WTC11 (cell line): ENCODE data around the gene ZNF277. TPM values are rescaled to one million over a fixed set of nuclear protein-coding genes. Genes with fewer than 3 reads are reported as not detected.

ENCODE experiments used
- ATAC-seq: fragments of 200-7000 bp; cut with Tn5 transposase; 2 replicates; pipeline ENCODE4 v1.10.0; 2021; ENCODE audit warnings: mild to moderate bottlenecking, moderate library complexity
- CTCF ChIA-PET: fragments of 300-600 bp; sonication (Branson Sonifier 250); formaldehyde crosslinking; loops from one replicate; lab custom pipeline; 2021; ENCODE audit warnings: antibody characterized with exemption; lab: Charles Lee
- POLR2A ChIA-PET: fragments of 350-600 bp; sonication (Branson Sonifier 250); formaldehyde crosslinking; loops from one replicate; lab custom pipeline; 2021; ENCODE audit warnings: antibody characterized with exemption; lab: Charles Lee
- DNase-seq: peaks from one replicate; pipeline ENCODE4 v3.0.0; 2021; ENCODE audit warnings: low spot score
- H3K27ac Mint-ChIP-seq: 2 replicates; pipeline ENCODE4 v1.8.0; 2021; ENCODE audit warnings: mixed read lengths
- H3K27me3 Mint-ChIP-seq: 2 replicates; pipeline ENCODE4 v1.8.0; 2021; ENCODE audit warnings: low read depth, mild to moderate bottlenecking, moderate library complexity, mixed read lengths
- H3K36me3 Mint-ChIP-seq: 2 replicates; pipeline ENCODE4 v1.8.0; 2021; ENCODE audit warnings: mixed read lengths
- H3K4me1 Mint-ChIP-seq: 2 replicates; pipeline ENCODE4 v1.8.0; 2022; ENCODE audit warnings: mixed read lengths
- H3K4me3 Mint-ChIP-seq: 2 replicates; pipeline ENCODE4 v1.8.0; 2021; ENCODE audit warnings: mild to moderate bottlenecking, moderate library complexity, mixed read lengths
- H3K9me3 Mint-ChIP-seq: 2 replicates; pipeline ENCODE4 v1.8.0; 2021; ENCODE audit warnings: mixed read lengths
- ARID4B ChIP-seq: sonication (generic); formaldehyde crosslinking; IDR thresholded peaks from 2 replicates; pipeline ENCODE4 v1.8.0; 2023; ENCODE audit warnings: missing genetic modification reagents, mild to moderate bottlenecking, borderline replicate concordance
- ATF6 ChIP-seq: sonication (generic); formaldehyde crosslinking; IDR thresholded peaks from 2 replicates; pipeline ENCODE4 v1.8.1; 2023; ENCODE audit warnings: mild to moderate bottlenecking, missing genetic modification reagents
- CBFB ChIP-seq: sonication (generic); formaldehyde crosslinking; IDR thresholded peaks from 2 replicates; pipeline ENCODE4 v1.8.1; 2022; ENCODE audit warnings: mild to moderate bottlenecking, low read depth, missing genetic modification reagents
- ETV6 ChIP-seq: sonication (generic); formaldehyde crosslinking; IDR thresholded peaks from 2 replicates; pipeline ENCODE4 v1.8.1; 2022; ENCODE audit warnings: mild to moderate bottlenecking, missing genetic modification reagents
- HMGA2 ChIP-seq: fragments of 250-450 bp; sonication (Bioruptor Pico); IDR thresholded peaks from 2 replicates; pipeline ENCODE4 v1.4.0; 2021; ENCODE audit warnings: mild to moderate bottlenecking, moderate library complexity
- IRF2 ChIP-seq: sonication (generic); formaldehyde crosslinking; IDR thresholded peaks from 2 replicates; pipeline ENCODE4 v1.8.0; 2022; ENCODE audit warnings: low read depth, missing genetic modification reagents, borderline replicate concordance
- NFATC4 ChIP-seq: fragments of 250-450 bp; sonication (Bioruptor Pico); IDR thresholded peaks from 2 replicates; pipeline ENCODE4 v1.9.0; 2021; ENCODE audit warnings: mild to moderate bottlenecking
- NR2C2 ChIP-seq: sonication (generic); formaldehyde crosslinking; IDR thresholded peaks from 2 replicates; pipeline ENCODE4 v1.8.0; 2022; ENCODE audit warnings: mild to moderate bottlenecking, missing genetic modification reagents
- SP1 ChIP-seq: sonication (generic); formaldehyde crosslinking; conservative IDR thresholded peaks from 2 replicates; pipeline ENCODE4 v1.8.1; 2022; ENCODE audit warnings: missing genetic modification reagents
- TEAD1 ChIP-seq: sonication (generic); formaldehyde crosslinking; IDR thresholded peaks from 2 replicates; pipeline ENCODE4 v1.8.0; 2022; ENCODE audit warnings: mild to moderate bottlenecking, missing genetic modification reagents
- TEAD4 ChIP-seq: sonication (generic); formaldehyde crosslinking; IDR thresholded peaks from 2 replicates; pipeline ENCODE4 v1.8.0; 2022; ENCODE audit warnings: mild to moderate bottlenecking, missing genetic modification reagents
- ZNF138 ChIP-seq: sonication (generic); formaldehyde crosslinking; conservative IDR thresholded peaks from 2 replicates; pipeline ENCODE4 v1.8.1; 2022; ENCODE audit warnings: mild to moderate bottlenecking, moderate library complexity, missing genetic modification reagents
- ZNF232 ChIP-seq: sonication (generic); formaldehyde crosslinking; IDR thresholded peaks from 2 replicates; pipeline ENCODE4 v1.8.0; 2022; ENCODE audit warnings: mild to moderate bottlenecking, missing genetic modification reagents
- ZNF263 ChIP-seq: sonication (generic); formaldehyde crosslinking; IDR thresholded peaks from 2 replicates; pipeline ENCODE4 v1.8.1; 2022; ENCODE audit warnings: low read depth, mild to moderate bottlenecking, moderate library complexity, missing genetic modification reagents
- ZNF416 ChIP-seq: fragments of 250-450 bp; sonication (Bioruptor Pico); IDR thresholded peaks from 2 replicates; pipeline ENCODE4 v1.9.0; 2021; ENCODE audit warnings: mild to moderate bottlenecking, inconsistent platforms
- ZNF423 ChIP-seq: fragments of 250-450 bp; sonication (Bioruptor Pico); IDR thresholded peaks from 2 replicates; pipeline ENCODE4 v2.1.2; 2022; ENCODE audit warnings: mild to moderate bottlenecking, moderate library complexity
- ZSCAN18 ChIP-seq: fragments of 250-450 bp; sonication (Bioruptor Pico); IDR thresholded peaks from 2 replicates; pipeline ENCODE4 v2.1.2; 2022; ENCODE audit warnings: mild to moderate bottlenecking, moderate library complexity
- total RNA-seq: library from RNA; stranded (reverse); gene quantifications from 3 replicates; pipeline ENCODE4 v1.2.3, GENCODE V29; 2021
- TF ChIP-seq, protein P1 (sequence below): fragments of 250-450 bp; sonication (Bioruptor Pico); IDR thresholded peaks from 2 replicates; pipeline ENCODE4 v1.9.0; 2021; ENCODE audit warnings: mild to moderate bottlenecking, borderline replicate concordance
- TF ChIP-seq, protein P2 (sequence below): sonication (generic); formaldehyde crosslinking; IDR thresholded peaks from 2 replicates; pipeline ENCODE4 v1.8.1; 2023; ENCODE audit warnings: mild to moderate bottlenecking, missing genetic modification reagents, moderate library complexity
- TF ChIP-seq, protein P3 (sequence below): sonication (generic); formaldehyde crosslinking; IDR thresholded peaks from 2 replicates; pipeline ENCODE4 v1.8.0; 2022; ENCODE audit warnings: mild to moderate bottlenecking, missing genetic modification reagents

The ZNF277 gene
- total RNA-seq, 1 experiment from 2014 or later, result 22.5 TPM

GRCh38 chr7:112334366-112334765 is 127.9 kb downstream of the ZNF277 start (continued):
- TF ChIP-seq ZNF138 (CRISPR knock-in tag), result no peak

DNA sequence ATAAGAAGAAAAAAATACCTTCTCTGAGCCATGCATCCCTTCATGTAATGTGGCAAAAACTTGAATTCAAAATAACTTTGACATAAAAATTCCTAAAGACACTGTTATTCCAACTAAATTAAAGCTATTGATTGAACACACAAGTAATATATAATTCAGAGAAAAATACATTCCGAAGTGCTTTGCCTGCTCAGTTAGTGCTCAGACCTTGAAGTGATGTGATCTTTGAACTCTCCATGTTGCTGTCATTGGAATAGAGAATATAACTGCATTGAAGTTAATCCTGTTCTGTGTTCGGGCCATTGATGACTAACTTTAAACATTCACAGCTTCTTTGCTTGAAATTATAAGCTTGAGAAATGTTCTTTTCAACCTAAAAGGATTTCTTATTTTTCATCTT is 129.8 kb downstream of the ZNF277 start:
- Mint-ChIP-seq H3K9me3 (no peaks in the 10 kb centered on the region), H3K36me3 (peaks cover 11% of the 10 kb centered on the region; the same call in 1 of the 2 replicates), H3K27me3 (no peaks in the 10 kb centered on the region), H3K4me1 (peaks cover 27% of the 10 kb centered on the region), H3K4me3 (no peak overlapping the region), H3K27ac (no peak overlapping the region)
- ChIA-PET POLR2A (interaction anchor here (1.2 kb wide), 1 partner anchor 130 kb away, joined by 3 read pairs; the partner anchor contains the start of genes DOCK4 and ZNF277), CTCF (no interaction called here)
- DNase-seq (no peak), ATAC-seq (no peak)
- TF ChIP-seq IRF2 (CRISPR knock-in tag) (no peak), TEAD4 (CRISPR knock-in tag) (no peak), ZNF138 (CRISPR knock-in tag) (no peak)

DNA sequence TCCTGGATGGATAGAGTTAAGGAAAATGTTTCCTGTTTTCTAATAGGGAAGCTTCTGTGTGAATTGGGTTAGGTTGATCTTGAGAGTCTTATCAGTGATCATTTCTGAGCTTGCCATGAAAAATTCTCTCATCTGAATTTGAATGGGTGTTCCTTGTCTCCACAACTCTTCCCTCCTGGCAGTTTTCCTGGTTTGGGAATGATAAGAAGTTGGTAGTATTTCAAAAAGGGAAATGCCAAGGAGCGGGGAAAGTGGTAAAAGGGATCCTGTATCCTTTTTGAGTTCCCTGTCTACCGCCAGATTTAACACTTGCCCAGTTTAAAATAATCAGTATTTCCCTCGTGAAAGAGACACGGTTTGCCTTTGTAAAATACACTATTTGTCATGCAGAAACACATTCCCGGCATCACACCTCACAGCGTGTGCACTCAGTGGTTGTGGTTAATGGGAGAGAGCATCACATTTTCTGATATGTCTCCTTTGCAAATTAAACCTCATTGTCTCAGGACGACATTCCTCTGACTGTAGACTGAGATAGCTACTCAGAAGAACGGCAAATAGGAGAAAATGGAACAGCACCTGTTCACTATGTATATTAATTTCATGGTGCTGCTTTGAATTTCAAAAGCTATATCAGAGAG is 130.6 kb downstream of the ZNF277 start:
- peaks cover 20% of the 10 kb centered on the region for H3K4me1 Mint-ChIP-seq
- peaks cover 12% of the 10 kb centered on the region for H3K36me3 Mint-ChIP-seq
- DNase-seq (no peak), ATAC-seq (peak; percentile 58)
- H3K27me3 Mint-ChIP-seq, result no peaks in the 10 kb centered on the region
- H3K9me3 Mint-ChIP-seq, result no peaks in the 10 kb centered on the region
- peak overlapping the region; percentile 14; the same call in 1 of the 2 replicates for H3K27ac Mint-ChIP-seq
- CTCF ChIA-PET, result no interaction called here
- TF ChIP-seq ARID4B (CRISPR knock-in tag), result no peak
- no peak for TF ChIP-seq ZNF263 (CRISPR knock-in tag)
- no peak for TF ChIP-seq ETV6 (CRISPR knock-in tag)
- no peak for TF ChIP-seq TEAD1
- TF ChIP-seq ZNF423 (CRISPR knock-in tag), result no peak
- no peak for TF ChIP-seq ZSCAN18 (CRISPR knock-in tag)
- TF ChIP-seq, protein P1, sequence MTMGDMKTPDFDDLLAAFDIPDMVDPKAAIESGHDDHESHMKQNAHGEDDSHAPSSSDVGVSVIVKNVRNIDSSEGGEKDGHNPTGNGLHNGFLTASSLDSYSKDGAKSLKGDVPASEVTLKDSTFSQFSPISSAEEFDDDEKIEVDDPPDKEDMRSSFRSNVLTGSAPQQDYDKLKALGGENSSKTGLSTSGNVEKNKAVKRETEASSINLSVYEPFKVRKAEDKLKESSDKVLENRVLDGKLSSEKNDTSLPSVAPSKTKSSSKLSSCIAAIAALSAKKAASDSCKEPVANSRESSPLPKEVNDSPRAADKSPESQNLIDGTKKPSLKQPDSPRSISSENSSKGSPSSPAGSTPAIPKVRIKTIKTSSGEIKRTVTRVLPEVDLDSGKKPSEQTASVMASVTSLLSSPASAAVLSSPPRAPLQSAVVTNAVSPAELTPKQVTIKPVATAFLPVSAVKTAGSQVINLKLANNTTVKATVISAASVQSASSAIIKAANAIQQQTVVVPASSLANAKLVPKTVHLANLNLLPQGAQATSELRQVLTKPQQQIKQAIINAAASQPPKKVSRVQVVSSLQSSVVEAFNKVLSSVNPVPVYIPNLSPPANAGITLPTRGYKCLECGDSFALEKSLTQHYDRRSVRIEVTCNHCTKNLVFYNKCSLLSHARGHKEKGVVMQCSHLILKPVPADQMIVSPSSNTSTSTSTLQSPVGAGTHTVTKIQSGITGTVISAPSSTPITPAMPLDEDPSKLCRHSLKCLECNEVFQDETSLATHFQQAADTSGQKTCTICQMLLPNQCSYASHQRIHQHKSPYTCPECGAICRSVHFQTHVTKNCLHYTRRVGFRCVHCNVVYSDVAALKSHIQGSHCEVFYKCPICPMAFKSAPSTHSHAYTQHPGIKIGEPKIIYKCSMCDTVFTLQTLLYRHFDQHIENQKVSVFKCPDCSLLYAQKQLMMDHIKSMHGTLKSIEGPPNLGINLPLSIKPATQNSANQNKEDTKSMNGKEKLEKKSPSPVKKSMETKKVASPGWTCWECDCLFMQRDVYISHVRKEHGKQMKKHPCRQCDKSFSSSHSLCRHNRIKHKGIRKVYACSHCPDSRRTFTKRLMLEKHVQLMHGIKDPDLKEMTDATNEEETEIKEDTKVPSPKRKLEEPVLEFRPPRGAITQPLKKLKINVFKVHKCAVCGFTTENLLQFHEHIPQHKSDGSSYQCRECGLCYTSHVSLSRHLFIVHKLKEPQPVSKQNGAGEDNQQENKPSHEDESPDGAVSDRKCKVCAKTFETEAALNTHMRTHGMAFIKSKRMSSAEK, result no peak
- TF ChIP-seq TEAD4 (CRISPR knock-in tag), result no peak
- TF ChIP-seq NFATC4 (CRISPR knock-in tag), result no peak
- no peak for TF ChIP-seq HMGA2 (CRISPR knock-in tag)
- TF ChIP-seq NR2C2 (CRISPR knock-in tag), result no peak
- TF ChIP-seq, protein P2, sequence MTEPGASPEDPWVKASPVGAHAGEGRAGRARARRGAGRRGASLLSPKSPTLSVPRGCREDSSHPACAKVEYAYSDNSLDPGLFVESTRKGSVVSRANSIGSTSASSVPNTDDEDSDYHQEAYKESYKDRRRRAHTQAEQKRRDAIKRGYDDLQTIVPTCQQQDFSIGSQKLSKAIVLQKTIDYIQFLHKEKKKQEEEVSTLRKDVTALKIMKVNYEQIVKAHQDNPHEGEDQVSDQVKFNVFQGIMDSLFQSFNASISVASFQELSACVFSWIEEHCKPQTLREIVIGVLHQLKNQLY (CRISPR knock-in tag), result no peak
- no peak for TF ChIP-seq CBFB (CRISPR knock-in tag)
- no peak for TF ChIP-seq ZNF416 (CRISPR knock-in tag)
- TF ChIP-seq SP1 (CRISPR knock-in tag), result no peak
- TF ChIP-seq, protein P3, sequence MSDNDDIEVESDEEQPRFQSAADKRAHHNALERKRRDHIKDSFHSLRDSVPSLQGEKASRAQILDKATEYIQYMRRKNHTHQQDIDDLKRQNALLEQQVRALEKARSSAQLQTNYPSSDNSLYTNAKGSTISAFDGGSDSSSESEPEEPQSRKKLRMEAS (CRISPR knock-in tag), result no peak
- TF ChIP-seq ZNF232 (CRISPR knock-in tag), result no peak
- TF ChIP-seq ATF6, result no peak
- TF ChIP-seq, all 79 proteins: peak for 0
- POLR2A ChIA-PET, result interaction anchor here (1.0 to 1.2 kb wide), 3 partner anchors 26 to 131 kb away, joined by 3 read pairs; partner anchors contain the start of genes DOCK4, IFRD1 and ZNF277
- no peak overlapping the region for H3K4me3 Mint-ChIP-seq
